ENCODE results near the gene PLEKHA8. TPM values are rescaled to one million over a fixed set of nuclear protein-coding genes. Genes with fewer than 3 reads are reported as not detected.

PLEKHA8 gene
- total RNA-seq, 4 donors from 2014 or later, result 2.3 to 3.2 (median 2.6) TPM

DNA sequence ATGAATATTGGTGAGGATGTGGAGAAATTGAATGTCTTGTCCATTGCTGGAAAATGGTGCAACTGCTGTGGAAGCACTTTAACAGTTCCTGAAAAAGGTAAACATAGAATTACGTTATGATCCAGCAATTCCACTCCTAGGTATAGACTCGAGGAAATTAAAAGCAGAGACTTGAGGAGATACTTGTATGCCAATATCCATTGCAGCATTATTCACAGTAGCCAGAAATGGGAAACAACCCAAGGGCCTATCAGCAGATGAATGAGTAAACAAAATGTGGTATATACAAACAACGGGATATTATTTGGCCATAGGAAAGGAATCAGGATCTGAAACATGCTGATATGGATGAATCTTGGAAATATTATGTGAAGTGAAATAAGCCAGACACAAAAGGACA is 74.1 kb downstream of the PLEKHA8 start:
- H3K36me3 ChIP-seq, result no peaks in the 10 kb centered on the region
- in situ Hi-C loops (cut with MboI; ENCODE audit: low sequenced_read_pairs in 4 of 4) (no loop called here), intact Hi-C loops (cut with DNase I; ENCODE audit: low total_unique reads) (no loop called here)
- H3K27ac ChIP-seq, result no peak overlapping the region
- ATAC-seq, result no peak
- no peak for TF ChIP-seq POLR2A (IDR thresholded peaks at IDR 0.05)
- TF ChIP-seq, protein P1, sequence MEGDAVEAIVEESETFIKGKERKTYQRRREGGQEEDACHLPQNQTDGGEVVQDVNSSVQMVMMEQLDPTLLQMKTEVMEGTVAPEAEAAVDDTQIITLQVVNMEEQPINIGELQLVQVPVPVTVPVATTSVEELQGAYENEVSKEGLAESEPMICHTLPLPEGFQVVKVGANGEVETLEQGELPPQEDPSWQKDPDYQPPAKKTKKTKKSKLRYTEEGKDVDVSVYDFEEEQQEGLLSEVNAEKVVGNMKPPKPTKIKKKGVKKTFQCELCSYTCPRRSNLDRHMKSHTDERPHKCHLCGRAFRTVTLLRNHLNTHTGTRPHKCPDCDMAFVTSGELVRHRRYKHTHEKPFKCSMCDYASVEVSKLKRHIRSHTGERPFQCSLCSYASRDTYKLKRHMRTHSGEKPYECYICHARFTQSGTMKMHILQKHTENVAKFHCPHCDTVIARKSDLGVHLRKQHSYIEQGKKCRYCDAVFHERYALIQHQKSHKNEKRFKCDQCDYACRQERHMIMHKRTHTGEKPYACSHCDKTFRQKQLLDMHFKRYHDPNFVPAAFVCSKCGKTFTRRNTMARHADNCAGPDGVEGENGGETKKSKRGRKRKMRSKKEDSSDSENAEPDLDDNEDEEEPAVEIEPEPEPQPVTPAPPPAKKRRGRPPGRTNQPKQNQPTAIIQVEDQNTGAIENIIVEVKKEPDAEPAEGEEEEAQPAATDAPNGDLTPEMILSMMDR (IDR thresholded peaks at IDR 0.05 in 4 of 5, conservative IDR thresholded peaks at IDR 0.05 in 1 of 5), result no peak
- H3K4me3 ChIP-seq, result no peak overlapping the region
- H3K27me3 ChIP-seq, result no peaks in the 10 kb centered on the region
- DNase-seq, result no peak
- no peaks in the 10 kb centered on the region for H3K4me1 ChIP-seq
- no peaks in the 10 kb centered on the region for H3K9me3 ChIP-seq

GRCh38 chr7:30104157-30104556 is 75.9 kb downstream of the PLEKHA8 start:
- Histone ChIP-seq H3K27me3 (no peaks in the 10 kb centered on the region), H3K4me3 (no peak overlapping the region), H3K9me3 (no peaks in the 10 kb centered on the region), H3K27ac (no peak overlapping the region), H3K4me1 (no peaks in the 10 kb centered on the region), H3K36me3 (no peaks in the 10 kb centered on the region)
- ATAC-seq, result no peak
- no peak for DNase-seq
- TF ChIP-seq POLR2A (IDR thresholded peaks at IDR 0.05), result no peak
- TF ChIP-seq, protein P1 (IDR thresholded peaks at IDR 0.05 in 4 of 5, conservative IDR thresholded peaks at IDR 0.05 in 1 of 5), result no peak
- intact Hi-C loops (cut with DNase I; ENCODE audit: low total_unique reads), result no loop called here
- in situ Hi-C loops (cut with MboI; ENCODE audit: low sequenced_read_pairs in 4 of 4), result no loop called here

- intact Hi-C loops (cut with DNase I; ENCODE audit: low total_unique reads), result no loop called here
Measured at GRCh38 chr7:30112103-30112713, 84.0 kb downstream of the PLEKHA8 start.

DNA sequence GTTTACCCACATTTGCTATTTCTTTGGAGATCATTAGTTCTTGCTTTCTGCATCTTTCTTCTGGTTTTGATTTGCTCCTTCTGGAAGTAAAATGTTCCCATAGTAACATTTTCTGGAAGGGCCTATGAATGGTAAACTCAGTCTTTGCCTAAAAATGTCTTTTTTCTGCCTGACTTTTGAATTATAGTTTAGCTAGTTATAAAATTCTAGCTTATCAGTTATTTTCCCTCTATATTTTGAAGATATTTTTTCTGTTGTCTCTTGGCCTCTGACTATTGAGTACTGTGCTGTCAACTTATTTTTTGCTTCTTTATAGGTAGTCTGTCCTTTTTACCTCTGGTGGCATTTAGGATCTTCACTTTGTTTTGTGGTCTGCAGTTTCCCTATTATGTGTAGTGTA is 84.9 kb downstream of the PLEKHA8 start:
- Histone ChIP-seq H3K27ac (no peak overlapping the region), H3K27me3 (no peaks in the 10 kb centered on the region), H3K4me3 (no peak overlapping the region), H3K9me3 (peaks cover 0 to 4% (median 0%) of the 10 kb centered on the region in 3 donors), H3K4me1 (peaks cover 8 to 12% of the 10 kb centered on the region in 2 donors), H3K36me3 (no peaks in the 10 kb centered on the region)
- intact Hi-C loops (cut with DNase I; ENCODE audit: low total_unique reads), result no loop called here
- DNase-seq, result no peak
- TF ChIP-seq POLR2A (IDR thresholded peaks at IDR 0.05), result no peak
- TF ChIP-seq, protein P1 (IDR thresholded peaks at IDR 0.05 in 4 of 5, conservative IDR thresholded peaks at IDR 0.05 in 1 of 5), result no peak
- no peak for ATAC-seq
- in situ Hi-C loops (cut with MboI; ENCODE audit: low sequenced_read_pairs in 4 of 4), result no loop called here

More at GRCh38 chr7:30112103-30112713, 84.0 kb downstream of the PLEKHA8 start:
- in situ Hi-C loops (cut with MboI; ENCODE audit: low sequenced_read_pairs in 4 of 4), result no loop called here
- TF ChIP-seq, protein P1 (IDR thresholded peaks at IDR 0.05 in 4 of 5, conservative IDR thresholded peaks at IDR 0.05 in 1 of 5), result no peak
- no peak for TF ChIP-seq POLR2A (IDR thresholded peaks at IDR 0.05)
- Histone ChIP-seq H3K4me1 (peaks cover 8 to 11% of the 10 kb centered on the region in 2 donors), H3K4me3 (no peak overlapping the region), H3K27me3 (no peaks in the 10 kb centered on the region), H3K9me3 (peaks cover 0 to 4% (median 0%) of the 10 kb centered on the region in 3 donors), H3K36me3 (no peaks in the 10 kb centered on the region), H3K27ac (no peak overlapping the region)
- ATAC-seq (no peak), DNase-seq (no peak)
